ENCODE data around the gene TTC28. TPM values are rescaled to one million over a fixed set of nuclear protein-coding genes. Genes with fewer than 3 reads are reported as not detected.
"Not testable (repeated sequence)": the region's sequence is repeated elsewhere in the genome, so short reads cannot be mapped to it uniquely, and the experiment has no call there.

TTC28 gene
- total RNA-seq, 1 donor from 2014 or later: 14.9 TPM

DNA sequence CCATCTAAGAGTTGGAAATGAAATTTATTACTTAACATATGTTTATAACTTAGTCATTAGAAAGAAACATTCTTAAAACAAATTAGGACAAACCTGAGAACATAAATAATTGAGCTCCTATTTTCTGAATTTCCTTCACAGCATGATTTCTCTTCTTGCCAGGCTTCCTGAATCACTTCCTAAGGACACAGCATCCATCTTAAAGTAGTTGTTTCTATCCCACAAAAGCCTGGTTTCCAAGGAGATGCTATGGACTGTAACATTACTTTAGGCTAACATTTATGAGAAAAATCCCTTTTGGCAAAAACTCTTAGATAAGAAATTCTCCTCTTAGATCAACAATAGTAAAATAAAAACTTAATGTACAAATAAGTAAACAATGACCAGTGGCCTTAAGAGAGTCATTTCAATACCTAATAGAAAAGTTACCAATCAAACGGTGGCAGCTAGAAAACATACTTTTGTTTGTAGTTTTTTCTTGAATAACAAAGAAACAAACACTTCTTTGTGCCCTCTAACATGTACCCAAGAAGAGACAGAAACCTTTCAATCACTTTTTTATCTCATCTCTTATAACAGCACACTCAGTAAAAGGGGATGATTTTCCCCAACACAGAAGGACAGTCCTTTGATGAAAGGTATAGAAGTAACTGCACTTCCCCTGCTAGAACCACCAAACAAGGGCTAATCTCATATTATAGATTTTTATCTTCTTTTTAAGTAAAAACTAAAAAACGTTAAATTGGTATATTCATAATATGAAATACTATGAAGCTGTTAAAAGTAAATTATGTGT, 74.5 kb downstream of the TTC28 start:
- peak in 1 of 2 donors; percentile 85 for DNase-seq (ENCODE audit: low read depth in 2 of 2)

DNA sequence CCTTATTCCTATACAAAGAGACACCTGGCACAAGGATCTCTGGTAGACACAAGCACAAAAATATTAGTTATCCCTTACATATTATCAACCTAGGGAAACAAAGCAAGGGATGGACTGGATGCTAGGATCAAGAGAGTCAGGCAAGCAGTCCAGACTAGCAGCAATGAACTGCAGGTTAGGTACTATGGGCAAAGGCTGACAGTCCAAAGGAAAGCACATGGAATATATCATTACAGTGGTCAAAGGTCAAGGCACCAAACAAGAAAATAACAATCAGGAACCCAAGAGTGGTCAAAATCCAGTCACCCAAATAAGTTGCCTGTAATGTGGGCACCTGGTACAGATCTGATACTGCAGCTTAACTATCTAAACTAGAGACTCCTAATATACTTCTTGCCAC, 77.7 kb downstream of the TTC28 start:
- DNase-seq (ENCODE audit: low read depth in 2 of 2): no peak

DNA sequence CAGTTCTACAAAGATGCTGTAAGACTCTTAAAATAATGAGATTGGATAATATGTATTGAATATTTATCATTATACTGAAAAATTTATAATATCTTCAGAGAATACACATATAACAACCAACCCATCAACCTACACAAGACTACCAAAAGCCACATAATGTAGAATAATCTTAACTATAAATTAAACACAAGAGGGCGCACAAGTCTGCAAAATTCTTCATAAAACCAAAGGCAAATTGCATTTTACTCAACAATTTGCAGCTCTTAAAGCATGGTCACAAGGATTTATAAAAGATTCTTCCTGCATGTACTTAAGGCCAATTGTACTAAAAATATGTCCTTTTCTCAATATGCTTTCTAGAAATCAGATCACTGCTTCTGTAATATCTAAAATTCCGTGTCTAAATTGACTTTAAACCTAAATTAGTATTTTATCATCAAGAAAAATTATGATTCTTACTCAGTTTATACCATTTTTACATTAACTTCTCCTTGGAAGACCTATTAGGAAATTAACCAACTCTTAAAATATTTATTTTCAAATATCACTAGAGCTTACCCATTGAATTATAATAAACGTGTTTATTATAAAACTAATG, 79.0 kb downstream of the TTC28 start:
- peak; percentile 67 to 76 for DNase-seq (ENCODE audit: low read depth in 2 of 2)

DNA sequence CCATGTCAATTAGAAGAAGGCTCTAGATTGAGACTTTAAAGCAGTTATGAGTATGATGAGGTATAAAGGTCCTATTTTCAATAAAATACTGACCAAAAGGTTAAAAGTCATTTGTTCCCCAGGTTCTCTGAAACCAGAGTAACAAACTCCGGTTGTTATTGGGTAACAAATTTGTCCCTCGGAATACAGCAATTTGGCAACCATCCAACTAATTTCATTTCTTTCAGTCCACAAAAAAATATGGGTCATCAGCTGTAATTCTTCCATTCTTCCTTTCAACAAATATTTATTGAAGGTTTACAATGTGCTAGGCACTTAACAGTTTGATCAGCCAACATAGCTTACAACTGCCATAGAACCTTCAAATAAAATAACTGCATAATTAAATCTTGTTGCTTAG, 79.9 kb downstream of the TTC28 start:
- DNase-seq (ENCODE audit: low read depth in 2 of 2): no peak

DNA sequence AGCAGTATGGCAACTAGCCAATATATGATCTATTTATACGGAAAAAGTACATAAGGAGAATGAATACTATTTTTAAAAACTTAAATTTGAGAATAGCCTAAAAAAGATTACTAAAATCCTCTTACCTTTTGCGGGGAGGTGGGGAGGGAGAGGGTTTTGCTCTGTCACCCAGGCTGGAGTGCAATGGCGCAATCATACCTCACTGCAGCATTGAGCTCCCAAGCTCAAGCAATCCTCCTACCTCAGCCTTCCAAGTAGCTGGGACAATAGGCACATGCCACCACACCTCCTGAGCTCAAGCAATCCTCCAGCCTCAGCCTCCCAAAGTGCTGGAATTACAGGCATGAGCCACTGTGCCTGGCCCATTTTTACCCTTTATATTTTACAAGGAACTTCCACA, 82.0 kb downstream of the TTC28 start:
- DNase-seq (ENCODE audit: low read depth in 2 of 2): no peak

DNA sequence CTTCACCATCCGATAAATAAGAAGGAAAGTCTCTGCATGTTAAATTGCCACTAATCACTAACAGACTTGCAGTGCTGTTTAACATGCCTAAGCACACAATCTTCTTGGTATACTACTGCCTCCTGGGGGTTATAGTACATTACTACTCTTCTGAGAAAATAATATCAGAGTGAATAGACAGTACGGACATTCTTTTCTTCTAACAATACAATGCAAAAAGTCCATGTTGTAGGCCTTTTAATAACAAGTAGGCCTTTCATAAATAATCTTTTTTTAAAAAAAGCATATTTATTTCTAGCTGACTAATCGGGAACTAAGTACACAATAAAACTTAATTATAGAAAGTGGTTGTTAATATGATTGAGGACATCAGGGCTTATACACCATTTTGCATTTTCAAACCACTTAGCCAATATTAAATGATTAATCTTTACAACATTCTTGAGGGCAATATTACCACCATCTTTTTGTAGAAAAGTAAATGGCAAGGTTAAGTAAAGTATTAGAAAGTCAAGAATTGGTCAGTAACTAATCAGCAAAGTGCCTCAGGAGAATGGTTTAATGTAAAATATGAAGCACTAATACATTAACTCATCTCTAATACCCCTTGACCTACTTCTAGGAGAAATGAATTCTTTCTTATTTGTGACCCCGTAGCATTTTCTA, 84.7 kb downstream of the TTC28 start:
- peak; percentile 78 to 81 for DNase-seq (ENCODE audit: low read depth in 2 of 2)

DNA sequence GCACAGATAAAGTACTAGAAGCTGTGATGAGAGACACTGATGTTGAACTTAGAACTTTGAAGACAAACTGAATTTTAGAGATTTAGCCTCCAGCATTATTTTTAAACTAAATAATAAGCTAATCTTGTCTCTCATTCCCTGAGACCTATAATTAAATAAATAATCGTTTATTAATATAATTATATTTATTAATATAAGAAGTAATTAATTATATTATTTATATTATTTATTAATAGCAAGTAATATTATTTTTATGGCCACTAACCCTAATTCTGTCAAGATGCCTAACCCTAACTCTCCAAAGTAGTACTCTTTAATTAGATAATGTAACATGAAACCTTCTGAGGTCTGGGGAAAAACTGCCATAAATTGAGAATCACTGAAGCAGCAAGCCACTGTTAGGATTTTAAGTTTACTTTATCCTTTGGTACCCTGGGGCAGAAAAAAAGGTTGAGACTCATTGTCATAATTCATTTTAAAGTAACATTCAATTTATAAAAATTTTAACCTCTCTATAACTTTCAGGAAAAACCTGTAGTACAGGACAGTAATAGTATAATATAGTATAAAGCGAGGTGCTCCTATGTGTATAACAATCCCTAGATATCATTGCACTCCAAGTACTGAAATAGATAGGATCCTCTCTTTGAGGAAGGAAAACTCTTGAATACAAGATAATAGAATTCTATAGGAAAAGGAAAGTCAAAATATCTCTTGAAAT, 85.4 kb downstream of the TTC28 start:
- DNase-seq (ENCODE audit: low read depth in 2 of 2): no peak

DNA sequence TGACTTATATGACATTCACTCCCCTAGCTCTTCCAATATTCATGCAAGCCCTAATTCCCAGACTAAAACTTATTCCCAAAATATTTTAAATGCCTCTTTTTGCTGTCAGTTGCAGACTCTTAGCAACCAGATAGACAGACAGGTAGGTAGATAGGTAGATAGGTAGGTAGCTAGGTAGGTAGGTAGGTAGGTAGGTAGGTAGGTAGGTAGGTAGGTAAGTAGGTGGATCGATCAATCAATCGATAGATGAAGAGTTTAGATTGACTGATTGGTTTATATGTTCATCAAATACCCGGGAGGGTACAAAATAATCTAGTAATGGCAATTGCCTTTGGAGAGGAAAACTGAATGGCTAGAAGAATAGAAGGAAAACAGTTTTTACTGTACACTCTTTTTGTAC, 86.3 kb downstream of the TTC28 start:
- DNase-seq (ENCODE audit: low read depth in 2 of 2): no peak

DNA sequence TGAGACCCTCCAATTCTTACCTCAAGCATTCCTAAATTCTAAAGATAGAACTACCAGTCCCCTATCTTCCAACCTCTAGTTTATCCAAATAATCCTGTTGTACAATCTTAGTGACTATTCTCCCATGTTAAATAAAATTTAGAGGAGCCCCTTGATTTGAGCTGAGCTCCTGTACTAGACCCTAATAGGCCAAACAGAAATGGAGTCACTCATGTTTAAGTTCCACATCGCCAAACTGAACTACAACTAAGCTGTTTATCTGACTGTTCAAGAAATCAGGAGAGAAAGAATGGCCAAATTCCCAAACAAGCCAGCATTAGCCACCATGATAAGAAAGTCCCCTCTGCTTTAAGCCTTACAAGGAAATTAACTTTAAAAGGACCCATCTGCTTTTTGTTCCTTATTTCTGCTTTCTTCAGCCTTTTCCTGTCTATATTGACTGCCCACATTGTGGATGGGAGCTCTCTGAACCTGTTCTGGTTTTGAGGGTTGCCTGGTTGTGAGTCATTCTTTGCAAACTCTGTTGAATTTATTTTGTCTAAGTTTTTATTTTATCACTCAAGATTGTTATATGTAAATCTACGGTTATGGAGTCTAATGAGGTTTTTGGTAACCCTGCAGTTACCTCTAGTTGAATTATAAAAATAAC, 90.4 kb downstream of the TTC28 start:
- no peak for DNase-seq (ENCODE audit: low read depth in 2 of 2)

DNA sequence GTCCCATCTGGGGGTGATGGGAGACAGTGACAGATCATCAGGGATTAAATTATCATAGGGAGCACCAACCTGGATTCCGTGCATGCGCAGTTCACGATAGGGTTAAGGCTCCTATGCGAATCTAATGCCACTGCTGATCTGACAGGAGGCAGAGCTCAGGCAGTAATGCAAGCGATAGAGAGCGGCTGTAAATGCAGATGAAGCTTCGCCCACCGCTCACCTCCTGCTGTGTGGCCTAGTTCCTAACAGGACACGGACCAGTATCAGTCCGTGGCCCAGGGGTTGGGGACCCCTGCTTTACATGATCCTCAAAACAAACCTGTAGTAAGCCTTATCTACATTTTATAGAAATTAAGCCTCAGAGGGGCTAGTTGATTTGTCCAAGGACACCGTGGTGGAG, 94.3 kb downstream of the TTC28 start:
- DNase-seq (ENCODE audit: low read depth in 2 of 2): no peak

DNA sequence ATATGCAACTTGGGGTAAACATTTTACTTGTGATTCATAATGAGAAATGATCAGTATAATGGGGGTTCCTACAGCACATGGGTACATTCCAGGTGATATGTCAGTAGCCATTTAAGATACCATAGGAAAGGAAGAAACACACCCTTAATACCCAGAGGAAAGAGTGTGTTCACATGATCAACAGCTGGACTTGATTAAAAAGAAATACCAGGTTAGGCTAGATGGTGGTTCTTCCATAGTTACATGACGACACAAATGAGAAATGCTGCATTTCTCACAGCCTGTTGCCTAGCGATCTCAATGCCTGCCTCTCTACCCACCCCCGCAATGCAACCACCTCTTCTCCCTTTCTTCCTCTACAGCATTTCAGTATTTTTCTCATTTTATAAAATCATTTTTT, 96.8 kb downstream of the TTC28 start:
- DNase-seq (ENCODE audit: low read depth in 2 of 2): no peak

DNA sequence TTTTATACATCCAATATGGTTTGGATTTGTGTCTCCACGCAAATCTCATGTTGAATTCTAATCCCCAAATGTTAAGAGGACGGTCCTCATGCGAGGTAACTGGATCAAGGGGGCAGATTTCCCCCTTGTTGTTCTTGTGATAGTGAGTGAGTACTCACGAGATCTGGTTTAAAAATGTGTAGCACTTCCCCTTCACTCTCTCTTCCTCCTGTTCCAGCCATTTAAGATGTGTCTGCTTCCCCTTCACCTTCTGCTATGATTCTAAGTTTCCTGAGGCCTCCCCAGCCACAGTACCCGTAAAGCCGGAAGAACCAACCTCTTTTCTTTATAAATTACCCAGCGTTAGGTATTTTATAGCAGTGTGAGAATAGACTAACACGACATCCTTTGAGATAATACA, 98.6 kb downstream of the TTC28 start:
- no peak for DNase-seq (ENCODE audit: low read depth in 2 of 2)

DNA sequence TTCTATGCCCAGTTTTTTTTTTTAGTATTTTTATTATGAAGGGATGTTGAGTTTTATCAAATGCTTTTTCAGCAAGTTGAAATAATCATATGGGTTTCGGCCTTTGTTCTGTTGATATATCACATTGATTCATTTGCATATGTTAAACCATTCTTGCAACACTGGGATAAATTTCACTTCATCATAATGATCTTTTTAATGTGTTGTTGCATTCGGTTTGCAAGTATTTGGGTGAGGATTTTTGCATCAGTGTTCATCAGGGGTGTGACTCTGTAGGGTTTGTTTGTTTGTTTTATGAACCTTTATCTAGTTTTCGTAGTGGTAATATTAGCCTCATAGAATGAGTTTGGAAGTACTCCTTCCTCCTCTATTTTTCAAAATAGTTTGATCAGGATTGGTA, 103.5 kb downstream of the TTC28 start:
- no peak for DNase-seq (ENCODE audit: low read depth in 2 of 2)

DNA sequence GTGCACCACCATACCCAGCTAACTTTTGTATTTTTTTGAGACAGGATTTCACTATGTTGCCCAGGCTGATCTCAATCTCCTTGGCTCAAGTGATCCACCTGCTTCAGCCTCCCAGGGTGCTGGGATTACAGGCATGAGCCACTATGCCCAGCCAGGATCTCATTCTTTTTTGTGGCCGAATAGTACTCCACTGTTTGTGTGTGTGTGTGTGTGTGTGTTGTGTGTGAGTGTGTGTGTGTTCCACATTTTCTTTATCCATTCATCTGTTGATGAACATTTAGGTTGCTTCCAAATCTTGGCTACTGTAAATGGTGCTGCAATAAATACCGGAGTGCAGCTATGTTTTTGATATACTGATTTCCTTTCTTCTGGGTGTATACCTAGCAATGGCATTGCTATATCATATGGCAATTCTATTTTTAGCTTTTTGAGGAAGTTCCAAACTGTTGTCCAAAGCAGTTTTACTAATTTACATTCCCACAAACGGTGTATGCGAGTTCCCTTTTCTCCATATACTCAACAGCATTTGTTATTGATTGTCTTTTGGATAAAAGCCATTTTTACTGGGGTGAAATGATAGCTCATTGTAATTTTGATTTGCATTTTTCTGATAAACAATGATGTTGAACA, 105.4 kb downstream of the TTC28 start:
- DNase-seq (ENCODE audit: low read depth in 2 of 2): no peak

DNA sequence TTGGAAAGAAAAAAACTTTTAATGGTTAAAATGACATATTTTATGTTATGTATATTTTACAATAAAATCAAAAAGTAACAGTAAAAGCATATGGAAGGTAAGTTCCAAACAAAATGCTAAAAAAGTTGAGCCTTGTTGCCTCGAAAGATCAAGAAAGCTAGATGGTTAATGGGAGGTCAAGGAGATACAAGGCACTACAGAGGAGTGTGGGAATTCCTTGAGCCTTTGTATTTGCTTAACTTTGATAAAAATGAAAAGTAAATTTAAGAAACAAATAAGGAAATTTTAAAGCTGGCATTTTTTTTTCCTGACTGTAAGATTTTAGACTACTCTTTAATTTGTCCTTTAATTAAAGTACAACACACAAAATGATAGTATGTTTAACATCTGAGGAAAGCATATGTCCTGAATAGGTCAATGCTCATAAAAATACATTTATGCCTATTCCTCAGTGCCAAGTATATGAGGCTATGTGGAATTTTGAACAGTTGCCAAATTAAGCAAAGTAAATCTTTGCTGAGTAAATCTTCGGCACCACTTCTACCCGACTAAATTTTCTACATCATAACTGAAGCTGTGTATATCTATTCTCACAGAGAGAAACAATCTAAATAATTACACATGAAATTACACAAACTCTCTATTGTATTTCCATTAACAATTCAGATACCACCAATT, 108.8 kb downstream of the TTC28 start:
- DNase-seq (ENCODE audit: low read depth in 2 of 2): peak; percentile 10 to 28

DNA sequence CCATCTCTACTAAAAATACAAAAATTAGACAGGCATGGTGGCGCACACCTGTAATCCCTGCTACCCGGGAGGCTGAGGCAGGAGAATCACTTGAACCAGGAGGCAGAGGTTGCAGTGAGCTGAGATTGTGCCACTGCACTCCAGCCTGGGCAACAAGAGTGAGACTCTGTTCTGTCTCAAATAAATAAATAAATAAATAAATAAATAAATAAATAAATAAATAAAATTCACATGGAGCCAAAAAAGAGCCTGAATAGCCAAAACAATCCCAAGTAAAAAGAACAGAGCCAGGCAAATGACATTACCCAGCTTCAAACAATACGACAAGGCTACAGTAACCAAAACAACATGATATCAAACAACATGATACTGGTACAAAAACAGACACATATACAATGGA, 110.7 kb downstream of the TTC28 start:
- DNase-seq (ENCODE audit: low read depth in 2 of 2): not testable (repeated sequence)

DNA sequence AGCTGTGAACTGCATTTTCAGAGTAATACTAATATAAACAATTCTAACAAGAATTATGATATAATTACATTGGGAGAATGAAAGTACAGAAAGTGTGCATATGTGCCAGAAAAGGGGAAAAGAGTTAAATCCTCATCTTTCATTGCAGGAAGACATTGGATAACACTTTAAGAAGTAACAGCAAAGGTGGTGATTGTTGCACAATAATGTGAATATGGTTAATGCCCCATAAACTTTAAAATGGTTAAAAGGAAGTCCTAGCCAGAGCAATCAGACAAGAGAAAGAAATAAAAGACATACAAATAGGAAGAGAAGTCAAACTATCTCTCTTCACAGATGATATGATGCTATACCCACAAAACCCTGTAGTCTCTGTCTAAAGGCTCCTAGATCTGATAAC, 111.5 kb downstream of the TTC28 start:
- DNase-seq (ENCODE audit: low read depth in 2 of 2): no peak

DNA sequence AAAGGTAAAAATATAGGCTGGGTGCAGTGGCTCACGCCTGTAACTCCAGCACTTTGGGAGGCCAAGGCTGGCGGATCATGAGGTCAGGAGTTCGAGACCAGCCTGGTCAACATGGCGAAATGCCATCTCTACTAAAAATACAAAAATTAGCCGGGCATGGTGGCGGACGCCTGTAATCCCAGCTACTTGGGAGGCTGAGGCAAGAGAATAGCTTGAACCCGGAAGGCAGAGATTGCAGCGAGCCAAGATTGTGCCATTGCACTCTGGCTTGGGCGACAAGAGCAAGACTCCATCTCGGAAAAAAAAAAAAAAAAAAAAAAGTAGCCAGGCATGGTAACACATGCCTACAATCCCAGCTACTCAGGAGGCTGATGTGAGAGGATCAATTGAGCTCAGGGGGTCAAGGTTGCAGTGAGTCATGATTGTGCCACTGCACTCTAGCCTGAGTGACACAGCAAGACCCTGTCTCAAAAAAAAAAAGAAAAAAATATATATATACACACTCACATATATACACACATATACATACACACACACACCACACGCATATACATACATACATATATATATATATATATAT, 112.6 kb downstream of the TTC28 start:
- DNase-seq (ENCODE audit: low read depth in 2 of 2): not testable (repeated sequence)

DNA sequence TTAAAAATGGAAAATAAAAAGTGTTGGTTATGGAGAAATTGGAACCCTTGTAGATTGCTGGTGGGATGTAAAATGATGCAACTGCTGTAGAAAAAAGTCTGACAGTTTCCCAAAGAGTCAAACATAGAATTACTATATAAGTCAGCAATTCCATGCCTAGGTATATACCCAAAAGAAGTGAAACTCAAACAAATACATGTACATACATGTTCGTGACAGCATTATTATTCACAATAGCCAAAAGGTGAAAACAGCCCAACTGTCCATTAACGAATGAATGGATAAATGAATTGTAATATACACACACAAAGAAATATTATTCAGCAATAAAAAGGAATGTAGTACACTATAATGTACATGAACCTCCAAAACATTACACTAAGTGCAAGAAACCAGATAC, 116.0 kb downstream of the TTC28 start:
- no peak for DNase-seq (ENCODE audit: low read depth in 2 of 2)

DNA sequence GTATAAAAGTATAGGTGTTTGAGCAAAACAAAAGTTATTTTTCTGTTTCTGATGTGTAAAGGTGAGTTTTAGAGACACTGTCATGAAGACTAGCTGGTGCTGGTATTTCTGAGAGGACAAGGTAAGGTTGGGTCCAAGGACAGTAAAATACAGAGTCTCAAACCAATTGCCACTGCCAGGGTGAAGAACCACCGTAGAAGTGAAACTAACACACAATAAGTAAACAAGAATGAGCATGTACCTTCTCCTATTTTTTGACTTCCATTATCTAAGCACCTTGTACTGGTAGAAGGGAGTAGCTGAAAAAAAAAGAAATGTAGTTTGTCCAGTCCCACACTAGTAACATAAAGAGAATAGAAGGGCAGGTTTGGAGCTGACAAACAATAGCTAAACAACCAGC, 117.3 kb downstream of the TTC28 start:
- no peak for DNase-seq (ENCODE audit: low read depth in 2 of 2)
